ENCODE measurements around the gene CTPS1.

CTPS1 gene

GRCh38 chr1:41028034-41028642 lies 48.6 kb downstream of the CTPS1 start:
- no peak for FAIRE-seq

GRCh38 chr1:41030872-41031616 lies 51.5 kb downstream of the CTPS1 start:
- no peak for FAIRE-seq

GRCh38 chr1:41032147-41032546 lies 52.7 kb downstream of the CTPS1 start:
- no peak for FAIRE-seq

GRCh38 chr1:41033272-41033671 lies 53.8 kb downstream of the CTPS1 start:
- no peak for FAIRE-seq

- no peak for FAIRE-seq
Observed at GRCh38 chr1:41037116-41037903, 57.8 kb downstream of the CTPS1 start.

DNA sequence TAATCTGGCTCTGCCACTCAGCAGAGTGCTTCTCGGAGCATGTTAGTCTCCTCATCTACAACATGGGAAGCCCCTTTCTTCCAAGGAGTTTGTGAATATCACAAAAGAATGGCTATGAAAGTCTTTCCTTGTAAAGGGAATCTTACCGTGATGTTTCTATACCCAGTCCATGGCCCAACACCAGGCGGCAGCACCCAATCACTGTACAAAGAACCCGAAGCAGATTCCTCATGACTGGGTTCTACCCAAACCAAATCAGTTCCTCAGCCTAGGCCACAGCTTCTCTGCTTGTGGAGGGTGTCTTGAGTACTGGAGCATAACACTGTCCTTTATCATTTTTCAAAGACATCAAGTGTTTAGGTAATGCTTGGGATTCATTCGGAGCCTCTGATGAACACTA lies 58.6 kb downstream of the CTPS1 start:
- FAIRE-seq, result no peak

GRCh38 chr1:41041614-41042270 lies 62.2 kb downstream of the CTPS1 start:
- no peak for FAIRE-seq

GRCh38 chr1:41044187-41044586 lies 64.7 kb downstream of the CTPS1 start:
- no peak for FAIRE-seq

- FAIRE-seq, result no peak
Observed at GRCh38 chr1:41045740-41046139, 66.2 kb downstream of the CTPS1 start.

- FAIRE-seq, result no peak
Observed at GRCh38 chr1:41046347-41046775, 66.9 kb downstream of the CTPS1 start.

GRCh38 chr1:41048540-41048939 lies 69.0 kb downstream of the CTPS1 start:
- no peak for FAIRE-seq

DNA sequence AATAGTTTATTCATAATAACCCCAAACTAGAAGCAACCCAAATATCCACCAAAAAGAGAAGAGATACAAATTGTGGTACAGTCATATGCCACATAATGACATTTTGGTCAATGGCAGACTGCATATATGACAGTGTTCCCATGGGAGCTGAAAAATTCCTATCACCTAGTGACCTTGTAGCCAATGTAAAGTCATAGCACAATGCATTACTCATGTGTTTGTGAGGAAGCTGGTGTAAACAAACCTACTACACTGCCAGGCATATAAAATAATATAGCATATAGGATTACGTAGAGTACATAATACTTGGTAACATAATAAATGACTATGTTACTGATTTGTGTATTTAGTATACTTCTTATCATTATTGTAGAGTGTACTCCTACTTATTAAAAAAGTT lies 71.5 kb downstream of the CTPS1 start:
- FAIRE-seq, result no peak

- no peak for FAIRE-seq
Observed at GRCh38 chr1:41053316-41053715, 73.8 kb downstream of the CTPS1 start.

DNA sequence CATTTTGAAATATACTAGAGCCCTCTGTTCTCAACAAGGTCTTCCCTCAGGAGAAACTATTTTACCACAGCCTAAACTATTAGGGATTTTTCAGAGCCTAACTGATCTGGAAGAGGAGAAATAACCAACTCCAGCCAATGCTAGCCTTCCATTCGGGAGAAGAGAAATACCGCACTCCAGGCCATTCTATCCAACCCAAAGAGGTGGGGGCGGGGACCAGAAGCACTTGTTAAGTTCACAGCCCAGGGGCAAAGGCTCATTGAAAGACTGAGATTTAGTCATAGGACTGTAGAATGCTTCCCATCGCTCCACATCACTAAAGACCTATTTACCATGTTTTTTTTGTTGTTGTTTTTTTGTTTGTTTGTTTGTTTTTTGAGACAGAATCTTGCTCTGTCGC lies 77.4 kb downstream of the CTPS1 start:
- no peak for FAIRE-seq

All from islet of Langerhans (tissue), 1 donor.